KG1 (cell line): ENCODE data around the gene INAFM2.

ENCODE experiments used
- DNase-seq: peaks from one replicate; lab custom pipeline; 2025; lab: John Stamatoyannopoulos, UW

The INAFM2 gene

DNA sequence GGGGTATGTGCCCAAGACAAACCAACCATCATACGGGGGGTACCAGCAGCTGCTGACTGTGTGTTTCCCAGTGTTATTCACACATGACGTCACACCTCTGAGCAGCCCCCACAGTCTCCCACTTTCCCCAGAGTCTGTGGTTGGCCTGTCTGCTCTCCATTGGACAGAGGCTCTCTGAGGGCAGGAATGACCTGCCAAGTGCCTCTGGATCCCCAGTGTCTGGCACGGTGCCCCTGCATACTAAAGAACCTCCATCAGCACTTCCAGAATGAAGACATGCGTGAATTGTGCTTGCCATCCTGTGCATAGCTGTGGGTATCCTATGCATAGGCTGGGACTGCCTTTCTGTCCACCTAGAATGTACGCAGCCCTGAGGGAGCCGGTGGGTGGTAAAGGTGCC lies 20.7 kb downstream of the INAFM2 start:
- DNase-seq, result no peak

DNA sequence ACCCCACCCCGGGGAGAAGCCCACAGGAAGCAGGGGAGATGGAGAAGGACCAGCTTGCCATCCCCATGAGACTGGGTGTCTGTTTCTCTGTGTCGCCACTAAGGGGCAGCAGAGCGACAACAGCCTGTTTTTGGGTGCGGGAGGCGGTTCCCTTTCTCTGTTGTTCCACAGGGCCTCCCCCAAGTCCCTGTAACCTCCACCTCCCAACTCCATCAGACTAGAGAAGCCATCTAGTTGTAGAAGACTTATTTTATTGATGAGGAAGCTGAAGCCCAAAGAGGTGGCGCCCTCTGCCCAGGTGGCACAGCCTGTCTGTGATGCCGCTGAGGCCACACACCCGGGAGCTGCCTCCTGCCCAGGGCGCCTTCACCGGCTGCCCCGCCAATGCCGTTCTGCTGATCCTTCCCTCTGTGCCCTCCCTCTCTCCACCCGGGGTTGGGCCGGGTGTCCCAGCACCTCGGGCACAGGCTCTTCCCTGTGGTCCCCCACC lies 21.2 kb downstream of the INAFM2 start:
- DNase-seq, result peak; percentile 17

DNA sequence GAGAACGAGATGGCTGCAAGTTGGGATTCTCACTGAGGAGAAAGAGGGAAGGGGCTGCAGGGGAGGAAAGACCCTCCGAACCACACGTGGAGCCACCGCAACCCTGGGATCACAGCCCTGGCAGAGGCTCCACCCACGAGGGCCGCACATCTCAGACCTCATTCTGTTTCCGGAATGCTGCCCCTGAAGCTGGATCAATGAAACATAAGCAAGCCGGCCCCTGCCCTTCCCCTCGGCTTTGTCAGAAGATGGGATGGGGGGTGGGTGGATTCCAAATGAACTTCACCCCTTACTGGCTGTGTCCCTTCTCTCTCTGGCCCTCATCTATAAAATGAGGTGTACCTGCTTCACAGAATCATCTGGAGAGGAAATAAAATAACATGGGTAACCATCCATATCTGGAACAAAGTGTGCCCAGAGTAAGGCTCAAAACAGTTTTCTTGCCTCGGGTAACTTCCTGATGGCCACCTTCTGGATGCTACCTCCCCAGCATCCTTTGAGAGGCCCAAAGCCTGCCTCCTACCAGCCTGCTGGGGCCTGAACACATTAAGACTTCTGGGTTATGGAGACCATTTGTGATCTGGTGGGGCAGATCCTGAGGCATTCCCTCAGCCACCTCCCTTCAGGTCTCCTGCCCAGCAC lies 21.9 kb downstream of the INAFM2 start:
- no peak for DNase-seq

DNA sequence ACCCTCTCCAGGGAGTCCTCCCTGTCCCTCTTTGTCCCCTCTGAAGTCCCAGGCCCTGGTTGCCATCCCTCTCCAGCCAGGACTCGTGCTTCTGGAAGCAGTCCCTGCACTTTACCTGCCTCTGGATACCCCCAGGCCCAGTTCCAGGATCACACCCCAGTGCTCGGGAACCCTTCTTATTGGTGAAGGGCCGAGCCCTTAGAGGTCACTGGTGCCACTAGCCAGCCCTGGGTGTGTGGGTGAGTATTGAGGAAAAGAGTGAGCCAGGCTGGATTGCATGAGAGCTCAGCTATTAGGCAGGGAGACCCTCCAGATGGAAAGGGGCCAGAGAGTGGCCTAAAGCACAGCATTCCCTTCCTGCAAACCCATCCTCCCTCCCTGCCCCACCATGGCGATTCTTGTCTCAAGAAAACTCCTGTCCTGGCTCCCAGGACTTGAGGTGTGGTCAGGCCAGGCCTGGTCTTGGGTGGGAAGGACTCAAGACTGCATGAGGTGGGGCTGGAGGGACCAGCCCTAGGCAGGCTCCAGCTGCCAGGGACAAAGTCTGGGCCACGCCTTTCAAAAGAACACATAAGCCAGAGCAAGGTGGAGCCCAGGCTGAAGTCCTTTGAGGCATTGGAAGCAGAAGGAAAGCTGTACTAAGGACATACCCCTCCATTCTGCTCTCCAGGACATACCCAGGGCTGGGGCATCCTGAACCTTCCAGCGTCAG lies 22.5 kb downstream of the INAFM2 start:
- DNase-seq, result no peak

DNA sequence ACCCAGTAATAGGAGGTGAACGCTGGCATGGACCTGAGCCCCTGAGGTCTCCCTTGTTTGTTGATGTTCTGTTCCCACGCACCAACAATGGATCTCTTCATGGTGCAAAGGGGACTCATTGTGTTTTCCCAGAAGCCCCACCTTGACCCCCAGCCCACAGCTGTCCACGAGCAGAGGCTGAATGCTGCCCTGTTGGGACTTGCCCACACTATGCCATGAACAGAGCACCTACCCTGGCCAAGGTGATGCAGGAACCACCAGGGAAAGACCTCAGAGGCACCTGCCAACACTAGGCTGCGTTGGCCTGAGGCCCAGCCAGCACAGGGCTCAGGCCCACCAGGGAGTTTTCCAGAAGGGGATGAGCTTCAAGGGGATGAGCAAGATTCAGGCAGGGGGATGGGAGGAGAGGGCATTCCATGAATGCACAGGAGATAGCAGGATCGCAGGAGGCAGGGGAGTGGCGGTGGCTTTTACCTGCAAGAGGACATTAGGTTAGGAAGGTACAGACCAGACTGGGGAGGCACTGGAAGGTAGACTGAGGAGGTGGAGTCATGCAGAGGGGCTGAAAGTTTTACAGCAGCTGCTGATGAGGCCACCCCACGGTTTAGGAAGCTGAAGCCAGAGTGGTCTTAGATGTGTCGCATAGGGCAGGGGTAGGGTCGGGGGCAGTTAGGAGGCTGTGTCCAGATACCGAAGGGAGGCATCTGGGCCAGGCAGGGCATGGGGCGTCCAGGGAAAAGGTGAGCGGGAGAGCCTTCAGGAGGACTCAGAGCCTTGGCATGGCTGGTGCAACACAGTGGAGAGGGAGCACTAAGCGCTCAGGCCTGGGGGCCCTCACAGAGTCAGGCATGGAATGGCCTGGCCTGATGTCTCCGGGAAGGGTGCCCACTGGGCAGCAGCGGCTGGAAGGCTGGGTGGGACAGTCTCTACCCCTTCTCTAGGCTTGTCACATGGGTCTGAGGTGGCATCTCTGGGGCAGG lies 23.4 kb downstream of the INAFM2 start:
- no peak for DNase-seq

DNA sequence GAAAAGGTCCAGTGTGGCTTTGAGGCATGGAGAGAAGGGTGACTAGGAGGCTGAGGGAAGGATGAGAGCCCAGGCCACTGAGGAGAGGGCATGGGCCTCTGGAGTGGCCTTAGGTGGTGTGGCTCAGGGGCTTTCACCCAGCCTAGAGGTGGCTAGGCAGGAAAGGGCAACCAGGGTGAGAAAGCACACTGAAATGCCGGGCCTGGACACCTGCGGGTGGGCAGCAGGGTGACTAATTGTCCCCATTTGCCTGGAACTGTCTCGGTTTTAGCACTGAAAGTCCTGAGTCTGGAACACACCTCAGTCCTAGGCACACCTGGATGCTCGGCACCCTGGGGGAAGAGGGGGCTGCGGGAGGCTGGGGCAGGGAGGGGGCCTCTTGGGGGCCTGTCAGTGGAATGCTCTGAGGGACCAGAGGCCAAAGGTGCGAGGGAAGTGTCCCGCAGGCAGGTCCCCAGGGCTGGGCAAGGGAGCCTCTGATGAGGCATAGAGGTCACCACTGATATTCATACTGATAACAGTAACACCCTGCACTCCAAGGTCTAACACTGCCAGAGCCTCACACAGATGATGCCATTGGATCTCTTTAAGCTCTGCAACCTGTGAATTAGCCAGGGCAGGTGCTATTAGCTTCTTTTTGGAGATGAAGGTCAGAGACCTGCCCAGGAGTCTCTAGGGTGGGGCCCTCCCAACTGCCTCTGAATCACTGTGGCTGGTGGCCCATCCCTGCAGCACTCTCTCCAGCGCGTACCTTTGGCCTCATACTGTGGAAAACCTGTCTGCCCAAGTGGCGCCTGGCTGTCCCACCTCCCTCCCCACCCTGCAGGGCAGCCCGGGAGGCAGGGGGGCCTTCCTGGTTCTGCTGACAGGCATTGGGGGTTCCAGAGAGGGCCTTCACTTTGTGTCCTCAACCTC lies 24.3 kb downstream of the INAFM2 start:
- no peak for DNase-seq

DNA sequence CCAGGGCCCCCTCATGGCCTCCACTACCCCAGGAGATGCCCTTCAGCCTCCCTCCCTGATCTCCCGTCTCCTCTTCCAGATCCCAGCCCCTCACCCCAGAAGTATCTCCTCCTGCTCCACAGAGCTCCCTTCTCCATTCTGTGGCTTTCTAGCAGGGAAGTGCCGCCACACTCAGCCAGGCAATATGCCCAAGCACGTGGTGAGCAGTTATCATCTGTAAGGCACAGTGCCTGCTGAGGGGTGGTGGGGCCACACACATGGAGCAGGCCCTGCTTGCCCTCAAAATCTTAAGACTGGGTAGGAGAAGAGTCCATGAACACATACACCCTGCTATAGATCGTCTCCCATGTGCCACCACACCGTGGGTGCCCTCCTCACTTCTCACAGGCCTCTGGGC lies 25.0 kb downstream of the INAFM2 start:
- no peak for DNase-seq

DNA sequence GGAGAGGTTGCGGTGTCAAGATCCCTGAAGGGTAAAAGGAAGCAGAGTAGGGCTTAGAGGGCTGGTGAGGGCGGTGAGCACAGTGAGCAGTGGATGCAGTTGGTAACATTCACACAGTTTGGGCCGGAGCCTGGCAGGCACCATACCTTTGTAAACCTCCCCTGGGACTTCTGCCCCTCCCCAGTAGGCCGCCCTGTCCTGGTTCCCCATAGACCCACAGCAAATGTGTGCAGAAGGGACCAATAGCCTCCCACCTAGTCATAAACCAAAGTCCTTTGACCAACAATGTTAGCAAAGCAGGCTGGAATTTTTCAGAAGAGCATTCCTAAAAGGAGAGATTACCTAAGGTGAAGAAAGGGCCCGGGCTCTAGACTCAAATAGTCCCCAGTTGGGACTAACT lies 25.7 kb downstream of the INAFM2 start:
- DNase-seq, result no peak

DNA sequence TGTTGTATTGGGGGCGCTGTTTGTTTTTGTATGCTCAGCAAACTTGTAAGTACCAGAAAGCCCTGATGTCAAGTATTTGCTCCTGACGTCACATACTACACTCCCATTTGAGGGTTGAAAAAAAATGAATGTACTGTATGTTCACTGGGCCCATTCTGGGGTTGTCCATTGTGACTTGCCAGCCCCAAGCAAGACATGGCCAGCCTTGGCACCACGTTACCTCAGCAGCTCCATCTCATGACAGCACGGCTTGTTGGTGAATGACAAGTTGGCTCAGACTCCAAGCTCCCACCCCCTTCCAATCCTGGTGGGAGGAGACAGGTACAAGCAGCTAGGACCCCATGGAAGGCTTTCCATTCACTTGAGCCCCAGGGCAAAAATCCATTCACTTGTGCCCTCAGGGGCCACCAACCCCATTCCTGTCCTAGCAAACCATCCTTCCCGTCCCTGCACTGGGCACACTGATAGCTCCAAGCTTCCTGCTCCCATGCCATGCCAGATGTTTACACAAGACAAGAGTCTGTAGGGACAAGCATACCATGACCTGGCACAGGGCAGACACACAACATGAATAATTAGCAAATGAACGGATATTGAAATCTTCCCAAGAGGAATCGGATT lies 28.9 kb downstream of the INAFM2 start:
- DNase-seq, result no peak

DNA sequence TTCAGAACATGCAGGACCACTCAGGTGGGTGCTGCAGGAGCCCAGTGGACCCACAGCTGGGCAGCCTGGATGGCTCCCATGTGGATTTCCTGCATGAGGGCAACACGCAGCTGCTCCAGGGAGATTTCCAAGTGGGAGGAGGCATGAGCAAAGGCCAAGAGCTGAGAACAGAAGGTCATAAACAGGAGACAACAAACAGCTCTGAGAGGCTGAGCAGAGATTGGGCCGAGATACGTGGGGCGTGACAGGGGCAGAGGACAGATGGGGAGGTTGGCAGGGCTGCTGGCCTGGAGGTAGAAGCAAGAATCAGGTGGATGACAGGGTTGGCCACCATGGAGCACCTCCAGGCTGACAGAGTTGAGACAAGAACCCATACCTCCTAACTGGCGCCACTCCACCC lies 30.2 kb downstream of the INAFM2 start:
- no peak for DNase-seq

DNA sequence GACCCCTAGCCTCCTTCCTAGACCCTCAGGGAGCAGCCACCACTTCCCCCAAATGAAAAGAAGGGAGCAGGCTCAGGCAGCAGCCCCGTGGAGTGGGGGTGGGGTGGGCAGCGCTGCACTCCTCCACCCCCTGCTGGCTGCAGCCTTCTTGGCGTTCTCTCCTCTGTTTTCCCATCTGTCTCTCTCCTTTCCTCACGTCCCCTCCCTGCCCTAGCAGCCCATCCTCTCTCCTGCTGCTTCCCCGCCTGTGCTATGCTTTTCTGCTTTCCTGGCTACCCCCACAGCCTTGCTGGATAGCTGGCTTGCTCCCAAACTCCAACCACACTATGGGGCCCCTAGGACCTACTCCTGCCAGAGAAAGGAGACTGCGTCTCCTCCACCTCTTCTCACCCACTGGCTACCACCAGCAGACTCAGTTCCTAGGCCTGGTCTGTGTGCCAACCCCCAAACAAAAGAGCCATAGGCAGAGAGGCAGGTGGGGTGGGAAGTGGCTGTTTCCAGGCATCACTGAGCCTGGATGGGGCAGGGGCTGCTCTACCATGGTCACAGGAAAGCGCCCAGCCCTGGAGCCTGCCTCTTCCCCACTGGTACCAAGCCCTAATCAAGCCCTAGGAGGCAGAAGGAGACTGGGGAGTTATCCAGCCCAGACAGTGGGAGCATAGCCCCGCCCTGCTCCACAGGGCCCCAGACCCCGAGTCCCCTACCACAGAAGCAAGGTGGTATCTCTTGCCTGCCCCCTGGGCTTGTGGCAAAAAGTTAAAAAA lies 31.1 kb downstream of the INAFM2 start:
- DNase-seq, result no peak

DNA sequence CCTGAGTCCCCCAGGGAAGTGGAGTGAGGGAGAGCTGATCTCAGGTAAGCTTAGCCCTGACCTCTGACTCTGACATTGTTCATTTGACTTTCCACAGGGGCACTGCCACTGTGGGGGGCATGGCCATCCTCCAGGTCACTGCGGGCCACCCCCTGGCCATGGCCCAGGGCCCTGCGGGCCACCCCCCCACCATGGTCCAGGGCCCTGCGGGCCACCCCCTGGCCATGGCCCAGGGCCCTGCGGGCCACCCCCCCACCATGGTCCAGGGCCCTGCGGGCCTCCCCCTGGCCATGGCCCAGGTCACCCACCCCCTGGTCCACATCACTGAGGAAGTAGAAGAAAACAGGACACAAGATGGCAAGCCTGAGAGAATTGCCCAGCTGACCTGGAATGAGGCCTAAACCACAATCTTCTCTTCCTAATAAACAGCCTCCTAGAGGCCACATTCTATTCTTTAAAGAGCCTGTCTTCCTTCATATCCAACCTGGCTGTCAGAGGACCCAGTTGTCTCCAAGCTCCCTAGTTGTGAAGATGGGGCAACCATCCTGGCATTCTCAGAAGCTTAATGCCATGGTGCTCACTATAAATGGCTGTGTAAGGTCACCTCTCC lies 32.6 kb downstream of the INAFM2 start:
- DNase-seq, result no peak

DNA sequence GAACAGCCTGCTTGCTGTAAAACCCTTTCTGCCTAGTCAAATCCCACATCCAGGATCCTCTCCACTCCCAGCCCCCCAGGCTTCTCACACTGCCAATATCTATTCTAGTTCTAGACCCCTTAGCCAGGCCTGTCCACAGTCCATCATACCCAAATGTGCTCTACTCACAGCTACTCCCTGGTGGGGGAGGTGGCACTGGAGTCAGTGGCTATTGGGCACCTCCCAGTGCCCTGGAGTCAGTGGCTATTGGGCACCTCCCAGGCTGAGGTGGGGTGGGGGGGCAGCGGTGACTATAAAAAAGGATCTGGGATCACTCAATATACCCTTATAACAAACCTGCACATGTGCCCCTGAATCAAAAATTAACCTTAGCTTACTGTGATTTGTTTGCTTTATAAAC lies 33.8 kb downstream of the INAFM2 start:
- no peak for DNase-seq

DNA sequence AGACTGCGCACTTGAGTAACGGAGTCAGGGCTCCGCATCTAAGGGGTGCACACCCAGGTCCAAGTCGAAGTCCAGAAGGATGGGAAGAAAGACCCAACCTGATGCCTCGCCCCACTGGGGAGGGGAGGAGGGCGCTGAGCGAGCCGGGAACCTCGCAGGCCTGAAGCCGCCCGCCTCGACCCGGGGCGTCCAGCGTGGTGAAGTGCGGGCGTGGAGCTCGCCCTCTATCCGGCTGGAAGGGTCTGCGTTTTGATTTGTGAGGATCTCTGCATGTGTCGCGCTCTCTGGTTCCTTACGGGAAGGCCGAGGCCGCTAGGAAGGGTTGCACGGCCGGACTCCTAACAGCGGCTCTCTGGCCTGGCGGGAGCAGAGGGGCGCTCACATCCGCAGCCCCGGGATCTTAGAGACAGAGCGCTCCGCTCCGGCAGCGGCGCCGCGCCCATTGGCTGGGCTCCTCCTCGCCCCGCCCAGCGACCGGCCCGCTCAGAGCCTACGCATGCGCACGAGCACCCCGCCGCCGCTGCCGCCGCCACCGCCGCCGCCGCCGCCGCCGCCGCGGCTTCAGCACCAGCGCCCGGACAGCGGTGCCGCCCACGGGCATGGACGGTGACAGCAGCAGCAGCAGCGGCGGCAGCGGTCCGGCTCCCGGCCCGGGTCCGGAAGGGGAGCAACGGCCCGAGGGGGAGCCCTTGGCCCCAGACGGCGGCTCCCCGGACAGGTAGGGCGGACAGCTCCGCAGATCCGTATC lies 34.4 kb downstream of the INAFM2 start, which contains the start of gene DISP2:
TSS of gene DISP2 (plus strand) at position 497 of the 748 bp plus-strand sequence. CDS start at position 600, 103 bp downstream.
- DNase-seq, result peak; percentile 28

DNA sequence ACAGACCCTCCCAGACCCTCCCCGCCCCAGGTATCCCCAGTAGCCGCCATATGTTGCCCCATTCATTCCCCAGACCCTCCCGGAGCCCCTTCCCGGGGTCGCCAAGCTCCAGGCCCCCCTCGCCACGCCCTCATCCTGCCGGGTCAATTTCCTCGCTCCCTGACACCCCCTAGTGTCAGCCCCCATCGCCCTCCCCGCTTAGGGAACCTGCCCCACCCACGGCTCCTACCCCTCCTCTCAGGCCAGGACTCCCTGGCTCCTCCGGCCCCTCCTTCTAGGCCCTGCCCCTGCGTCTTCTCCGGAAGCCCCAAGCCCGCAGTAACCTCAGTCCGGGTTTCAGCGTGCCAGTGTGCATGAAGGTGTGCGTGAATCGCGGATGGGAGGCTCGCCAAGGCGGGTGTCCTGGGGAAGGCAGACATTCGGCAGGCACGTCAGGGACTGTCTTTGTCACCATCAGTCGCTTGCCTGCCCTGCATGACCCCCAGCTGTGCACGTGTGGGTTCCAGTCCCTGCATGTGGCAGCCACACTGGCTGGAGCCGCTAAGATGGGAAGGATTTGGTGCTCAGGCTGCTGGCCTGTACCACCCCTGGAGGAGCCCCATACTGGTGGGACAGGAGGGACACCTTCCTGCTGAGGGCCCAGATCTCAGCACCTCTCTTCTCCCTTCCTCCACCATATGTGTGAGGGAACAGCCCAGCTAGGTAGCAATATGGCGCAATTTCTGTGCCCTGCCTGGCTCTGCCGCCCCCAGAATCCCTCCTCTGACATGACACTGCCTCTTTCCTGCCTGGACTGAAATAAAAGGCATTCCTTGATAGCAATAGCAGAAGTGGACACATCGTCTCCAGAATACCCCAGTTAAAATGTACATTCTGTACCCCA lies 35.2 kb downstream of the INAFM2 start:
- no peak for DNase-seq

DNA sequence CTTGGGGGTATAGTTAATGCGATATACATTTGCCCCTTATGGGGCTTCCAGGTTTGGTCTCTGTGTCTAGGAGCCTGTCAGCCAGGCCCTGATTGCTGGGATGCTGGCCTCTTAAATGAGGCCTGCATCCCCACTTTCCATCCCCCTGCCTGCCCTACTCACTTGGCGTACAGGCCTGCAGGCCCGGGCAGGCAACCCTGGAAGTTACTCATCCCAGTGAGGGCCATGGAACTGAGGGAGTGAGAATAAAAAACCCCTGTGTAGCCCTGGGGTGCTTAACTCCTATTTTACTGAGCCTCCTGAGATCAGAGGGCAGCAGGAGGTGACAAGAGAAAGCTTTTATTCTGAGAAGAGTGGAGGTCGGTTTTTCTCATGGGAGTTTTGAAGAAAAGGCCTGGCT lies 36.5 kb downstream of the INAFM2 start:
- DNase-seq, result no peak

DNA sequence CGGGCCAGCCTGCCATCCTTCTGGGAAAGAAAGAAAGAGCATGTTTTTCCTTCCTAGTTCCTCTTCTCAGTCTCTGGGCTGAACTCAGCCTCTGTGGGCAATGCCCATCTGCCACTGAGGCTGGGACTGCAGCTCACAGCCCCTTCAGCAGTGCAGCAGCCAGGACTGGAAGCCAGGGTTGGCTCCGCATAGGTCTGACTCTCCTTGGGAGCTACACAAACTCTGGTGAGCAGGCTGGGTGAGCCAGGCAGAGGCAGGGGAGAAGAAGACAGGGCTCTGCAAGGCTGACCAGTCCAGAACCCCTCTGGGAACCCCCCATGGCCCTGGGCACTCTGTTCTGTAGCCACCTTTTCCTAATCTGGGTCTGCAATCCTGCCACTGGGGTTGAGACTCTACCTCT lies 38.1 kb downstream of the INAFM2 start:
- no peak for DNase-seq

DNA sequence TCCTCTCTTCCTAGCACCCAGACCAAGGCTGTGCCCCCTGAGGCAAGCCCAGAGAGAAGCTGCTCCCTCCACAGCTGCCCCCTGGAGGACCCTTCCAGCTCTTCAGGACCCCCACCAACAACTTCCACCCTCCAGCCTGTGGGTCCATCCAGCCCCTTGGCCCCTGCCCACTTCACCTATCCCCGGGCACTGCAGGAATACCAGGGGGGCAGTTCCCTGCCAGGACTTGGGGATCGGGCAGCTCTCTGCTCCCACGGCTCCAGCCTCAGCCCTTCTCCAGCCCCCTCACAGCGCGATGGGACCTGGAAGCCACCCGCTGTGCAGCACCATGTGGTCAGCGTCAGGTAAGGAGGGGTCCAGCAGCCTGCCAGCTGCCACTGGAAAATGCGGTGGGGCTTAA lies 40.1 kb downstream of the INAFM2 start:
- no peak for DNase-seq
